Measurements from ENCODE around the gene CAMSAP1. TPM values are rescaled to one million over a fixed set of nuclear protein-coding genes. Genes with fewer than 3 reads are reported as not detected.

Gene CAMSAP1
- total and polyA plus RNA-seq, 10 of the 15 experiments (the other 5 are each of a cell fraction or from before 2014, with no cell fraction given), result 1.4 to 24.7 (median 8.0) TPM

GRCh38 chr9:135910216-135910615, 2.9 kb upstream of the CAMSAP1 start:
- H3K27me3 ChIP-seq (replicated peaks in 1 of 2; ENCODE audit: control insufficient read depth in 2 of 2, insufficient read depth in 2 of 2, low read length in 1 of 2), result no peaks in the 10 kb centered on the region

GRCh38 chr9:135909371-135909770, 2.0 kb upstream of the CAMSAP1 start:
- ChIA-PET SMC1A (ENCODE audit: uncharacterized antibody, unreplicated experiment) (no interaction called here), CTCF (interaction anchor here (1.2 to 2.0 kb wide), 2 partner anchors 12 to 40 kb away, joined by 3 to 4 read pairs; no protein-coding TSS in a partner anchor), POLR2A (interaction anchor here (1.3 kb wide), 1 partner anchor 51 kb away, joined by 3 read pairs; no protein-coding TSS in a partner anchor), RAD21 (ENCODE audit: unreplicated experiment) (no interaction called here)
- peaks cover 2 to 3% of the 10 kb centered on the region in 2 experiments; a peak in 2 of 4 replicates for H3K36me3 ChIP-seq (ENCODE audit: control insufficient read depth in 2 of 2, insufficient read depth in 2 of 2, low read length in 1 of 2)
- no peaks in the 10 kb centered on the region; the same call in 1 of the 3 replicates for H3K9me3 ChIP-seq (replicated peaks; ENCODE audit: control insufficient read depth, insufficient read depth, low read length)
- H3K27ac ChIP-seq (ENCODE audit: control insufficient read depth, insufficient read depth), result no peak overlapping the region
- H3K27me3 ChIP-seq (replicated peaks in 1 of 2; ENCODE audit: control insufficient read depth in 2 of 2, insufficient read depth in 2 of 2, low read length in 1 of 2), result no peaks in the 10 kb centered on the region
- H3K4me3 ChIP-seq, result peak overlapping the region; percentile 84; the same call in 1 of the 2 replicates
- intact Hi-C loops (cut with micrococcal nuclease; ENCODE audit: unreplicated experiment) (loop anchor here (5.0 kb wide), 2 partner anchors 47 to 53 kb away; partner anchors contain the start of gene UBAC1), in situ Hi-C loops (cut with MboI) (no loop called here)
- peak overlapping the region; percentile 78 for H3K4me2 ChIP-seq (ENCODE audit: control insufficient read depth, insufficient read depth)
- H2AFZ ChIP-seq (ENCODE audit: control insufficient read depth, low read depth, low read length), result no peak overlapping the region
- 91% methylated on average over 6 of the region's 6 CpGs for WGBS (ENCODE audit: insufficient coverage, insufficient replicate concordance, low lambda C conversion rate, missing lambda C conversion rate)
- peaks cover 33% of the 10 kb centered on the region for H3K79me2 ChIP-seq (ENCODE audit: control insufficient read depth, insufficient read depth, low read length)
- peaks cover 26% of the 10 kb centered on the region for H3K4me1 ChIP-seq (ENCODE audit: control insufficient read depth, insufficient read depth, low read length)
- no peak for DNase-seq (ENCODE audit: low read depth, low spot score)
- ATAC-seq, result no peak
- BruUV-seq (replicated peaks), result no TSS peak
- TF ChIP-seq PBX3 (IDR thresholded peaks at IDR 0.05; ENCODE audit: insufficient replicate concordance, low read depth, low read length) (no peak), SKIL (IDR thresholded peaks at IDR 0.05; ENCODE audit: low read depth, poor library complexity, severe bottlenecking) (no peak), PAX5 (IDR thresholded peaks at IDR 0.05; ENCODE audit: borderline replicate concordance, low read depth, low read length) (no peak), KAT2A (conservative IDR thresholded peaks at IDR 0.05; ENCODE audit: control insufficient read depth, low read depth, low read length) (no peak), PML (IDR thresholded peaks at IDR 0.05; ENCODE audit: low read length) (no peak), IRF3 (IDR thresholded peaks at IDR 0.05) (no peak)
- FAIRE-seq, result no peak
- no peaks in the 10 kb centered on the region for H4K20me1 ChIP-seq (ENCODE audit: control insufficient read depth, insufficient read depth)
- no peak overlapping the region for H3K9ac ChIP-seq (ENCODE audit: control insufficient read depth, insufficient read depth, low read length)

More at GRCh38 chr9:135910216-135910615, 2.9 kb upstream of the CAMSAP1 start:
- DNase-seq (ENCODE audit: low read depth, low spot score) (no peak), FAIRE-seq (no peak), ATAC-seq (no peak)
- POLR2A ChIA-PET, result no interaction called here
- SMC1A ChIA-PET (ENCODE audit: uncharacterized antibody, unreplicated experiment), result interaction anchor here (0.6 kb wide), 1 partner anchor 20 kb away, joined by 3 read pairs; no protein-coding TSS in a partner anchor
- H4K20me1 ChIP-seq (ENCODE audit: control insufficient read depth, insufficient read depth), result no peaks in the 10 kb centered on the region
- H3K27ac ChIP-seq (ENCODE audit: control insufficient read depth, insufficient read depth), result no peak overlapping the region
- intact Hi-C loops (cut with micrococcal nuclease; ENCODE audit: unreplicated experiment) (no loop called here), in situ Hi-C loops (cut with MboI) (no loop called here)
- no peak for TF ChIP-seq NR2F1 (conservative IDR thresholded peaks at IDR 0.05)
- no peak for TF ChIP-seq E2F4 (IDR thresholded peaks at IDR 0.05; ENCODE audit: low read depth, low read length)
- TF ChIP-seq ZNF384 (IDR thresholded peaks at IDR 0.05; ENCODE audit: borderline replicate concordance, low read depth, low read length), result 0 out of 2 replicates have a peak, but pooled peaks have one; percentile 14
- 48% methylated on average over 2 of the region's 2 CpGs for WGBS (ENCODE audit: insufficient coverage, insufficient replicate concordance, low lambda C conversion rate, missing lambda C conversion rate)
- no peak overlapping the region for H3K9ac ChIP-seq (ENCODE audit: control insufficient read depth, insufficient read depth, low read length)
- RAD21 ChIA-PET (ENCODE audit: unreplicated experiment), result no interaction called here
- peaks cover 25% of the 10 kb centered on the region for H3K79me2 ChIP-seq (ENCODE audit: control insufficient read depth, insufficient read depth, low read length)
- no TSS peak for BruUV-seq (replicated peaks)
- peaks cover 4% of the 10 kb centered on the region; the same call in 2 of the 3 replicates for H3K9me3 ChIP-seq (replicated peaks; ENCODE audit: control insufficient read depth, insufficient read depth, low read length)
- H3K4me2 ChIP-seq (ENCODE audit: control insufficient read depth, insufficient read depth), result no peak overlapping the region; the same call in 1 of the 2 replicates
- H3K4me3 ChIP-seq, result no peak overlapping the region
- H3K4me1 ChIP-seq (ENCODE audit: control insufficient read depth, insufficient read depth, low read length), result peaks cover 18% of the 10 kb centered on the region
- peaks cover 2 to 3% of the 10 kb centered on the region in 2 experiments; a peak in 3 of 4 replicates for H3K36me3 ChIP-seq (ENCODE audit: control insufficient read depth in 2 of 2, insufficient read depth in 2 of 2, low read length in 1 of 2)
- CTCF ChIA-PET, result interaction anchor here (1.2 to 2.0 kb wide), 2 partner anchors 11 to 58 kb away, joined by 3 to 4 read pairs; no protein-coding TSS in a partner anchor
- H2AFZ ChIP-seq (ENCODE audit: control insufficient read depth, low read depth, low read length), result no peak overlapping the region
